GM21423 (cell line): Measurements from ENCODE around the gene POP7.
"Not testable (repeated sequence)": the region's sequence is repeated elsewhere in the genome, so short reads cannot be mapped to it uniquely, and the experiment has no call there.

ENCODE experiments used
- ATAC-seq: cut with Tn5 transposase; IDR thresholded peaks from one replicate; pipeline ENCODE4 v1.9.1; 2021; ENCODE audit warnings: mild to moderate bottlenecking, moderate library complexity; ENCODE audit not compliant: unreplicated experiment

The POP7 gene

DNA sequence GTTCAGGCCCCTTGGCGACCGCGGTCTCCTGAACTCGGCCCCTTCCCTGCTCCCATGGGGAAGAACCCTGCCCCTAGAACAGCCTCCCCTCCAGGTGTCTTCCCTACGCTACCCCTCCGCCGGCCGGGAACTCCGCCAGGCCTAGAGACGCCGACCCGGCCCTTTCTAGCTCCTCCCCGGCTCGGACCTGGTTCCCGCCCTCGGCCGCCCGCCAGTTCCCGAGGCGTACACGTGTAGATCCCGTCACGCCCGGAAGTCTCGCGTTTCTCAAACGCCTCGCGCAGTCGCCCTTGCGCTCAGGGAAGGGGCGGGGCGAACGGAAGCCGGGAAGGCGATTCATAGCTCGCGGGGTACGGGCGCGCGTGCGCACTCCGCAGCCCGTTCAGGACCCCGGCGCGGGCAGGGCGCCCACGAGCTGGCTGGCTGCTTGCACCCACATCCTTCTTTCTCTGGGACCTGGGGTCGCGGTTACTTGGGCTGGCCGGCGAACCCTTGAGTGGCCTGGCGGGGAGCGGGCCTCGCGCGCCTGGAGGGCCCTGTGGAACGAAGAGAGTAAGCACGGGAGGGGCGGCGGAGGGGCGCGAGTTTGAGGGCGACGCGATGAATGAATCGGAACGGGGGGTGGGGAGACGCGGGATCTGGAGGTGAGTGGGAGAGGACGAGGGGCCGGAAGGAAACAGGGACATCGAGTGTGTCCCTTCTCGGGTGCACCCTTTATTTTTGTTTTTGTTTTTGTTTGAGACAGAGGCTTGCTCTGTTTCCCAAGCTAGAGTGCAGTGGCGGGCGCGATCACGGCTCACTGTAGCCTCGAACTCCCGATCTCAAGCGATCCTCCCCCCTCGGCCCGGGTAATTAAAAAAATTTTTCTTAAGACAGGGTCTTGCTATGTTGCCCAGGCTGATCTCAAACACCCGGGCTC lies at the start of gene POP7:
POP7 (plus strand) TSS at position 369 of the 919 bp plus-strand sequence. CDS start 710 bp downstream, outside the sequence.
- peak; percentile 91 for ATAC-seq

DNA sequence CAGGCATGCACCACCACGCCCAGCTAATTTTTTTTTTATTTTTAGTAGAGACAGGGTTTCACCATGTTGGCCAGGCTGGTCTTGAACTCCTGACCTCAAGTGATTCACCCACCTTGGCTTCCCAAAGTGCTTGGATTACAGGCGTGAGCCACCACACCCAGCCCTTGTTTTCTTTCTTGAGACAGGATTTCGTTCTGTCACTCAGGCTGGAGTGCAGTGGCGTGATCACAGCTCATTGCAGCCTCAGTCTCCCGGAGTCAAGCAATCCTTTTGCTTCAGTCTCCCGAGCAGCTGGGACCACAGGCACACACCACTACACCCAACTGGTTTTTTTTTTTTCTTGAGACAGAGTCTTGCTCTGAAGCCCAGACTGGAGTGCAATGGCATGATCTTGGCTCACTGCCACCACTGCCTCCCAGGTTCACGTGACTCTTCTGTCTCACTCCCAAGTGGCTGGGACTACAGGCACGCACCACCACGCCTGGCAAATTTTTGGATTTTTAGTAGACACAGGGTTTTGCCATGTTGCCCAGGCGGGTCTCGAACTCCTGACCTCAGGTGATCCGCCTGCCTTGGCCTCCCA lies 43.6 kb upstream of the POP7 start:
- ATAC-seq: not testable (repeated sequence)

DNA sequence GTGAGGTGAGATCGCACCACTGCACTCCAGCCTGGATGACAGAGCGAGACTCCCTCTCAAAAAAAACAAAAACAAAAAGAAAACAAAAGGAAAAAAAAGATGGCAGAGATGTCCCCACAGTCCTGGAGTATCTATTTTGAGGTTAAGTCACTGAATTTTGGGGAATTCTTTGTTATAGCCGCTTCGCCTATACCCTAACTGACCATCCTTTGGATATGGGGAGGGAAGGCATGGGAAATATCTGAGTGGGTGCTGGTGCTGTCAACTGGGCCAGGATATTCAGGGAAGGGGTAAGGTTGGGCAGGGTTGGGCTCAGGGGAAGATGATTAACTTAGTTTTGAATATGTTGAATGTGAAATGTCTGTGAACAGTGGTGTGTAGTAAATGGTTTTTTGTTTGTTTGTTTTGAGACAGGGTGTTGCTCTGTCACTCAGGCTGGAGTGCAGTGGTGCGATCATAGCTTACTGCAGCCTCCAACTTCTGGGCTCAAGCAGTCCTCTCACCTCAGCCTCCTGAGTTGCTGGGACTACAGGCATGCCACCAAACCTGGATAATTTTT lies 40.7 kb upstream of the POP7 start:
- ATAC-seq: no peak

DNA sequence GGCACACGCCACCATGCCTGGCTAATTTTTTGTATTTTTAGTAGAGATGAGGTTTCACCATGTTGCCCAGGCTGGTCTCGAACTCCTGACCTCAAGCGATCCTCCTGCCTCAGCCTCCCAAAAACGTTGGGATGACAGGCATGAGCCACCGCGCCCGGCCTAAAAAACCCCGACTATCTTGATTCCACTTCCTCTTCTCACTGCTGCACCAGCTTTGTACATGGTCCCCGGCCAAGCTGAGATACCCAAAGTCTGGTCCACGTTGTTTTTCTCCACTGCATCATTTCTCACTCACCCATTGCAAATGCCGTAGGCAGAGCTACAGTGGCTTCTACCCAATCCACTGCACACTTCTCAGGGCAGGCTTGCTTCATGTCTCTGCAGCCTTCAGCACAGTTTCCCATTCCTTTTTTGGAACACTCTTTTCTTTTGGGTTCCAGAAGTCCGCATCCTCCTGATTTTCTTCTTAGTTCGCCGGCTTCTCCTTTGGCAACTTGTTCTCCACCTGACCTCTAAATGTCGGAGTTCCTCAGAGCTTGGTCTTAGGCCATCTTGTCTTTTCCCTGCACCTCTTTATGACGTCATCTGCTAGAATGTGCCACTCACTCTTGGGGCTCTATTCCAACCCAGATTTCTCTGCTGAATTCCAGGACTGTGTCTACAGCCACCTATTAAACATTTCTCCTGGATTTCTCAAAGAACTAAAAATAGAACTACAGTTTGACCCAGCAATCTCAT lies 38.4 kb upstream of the POP7 start:
- no peak for ATAC-seq

DNA sequence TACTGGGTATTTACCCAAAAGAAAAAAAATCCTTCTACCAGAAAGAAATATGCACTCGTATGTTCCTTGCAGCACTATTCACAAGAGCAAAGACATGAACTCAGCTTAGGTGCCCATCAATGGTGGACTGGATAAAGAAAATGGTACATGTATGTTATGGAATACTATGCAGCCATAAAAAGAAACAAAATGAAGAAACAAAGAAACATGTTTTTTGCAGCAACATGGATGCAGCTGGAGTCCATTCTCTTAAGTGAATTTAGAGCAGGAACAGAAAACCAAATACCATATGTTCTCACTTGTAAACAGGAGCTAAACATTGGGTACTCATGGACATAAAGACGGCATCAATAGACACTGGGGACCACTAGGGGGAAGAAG lies 37.9 kb upstream of the POP7 start:
- ATAC-seq: no peak

DNA sequence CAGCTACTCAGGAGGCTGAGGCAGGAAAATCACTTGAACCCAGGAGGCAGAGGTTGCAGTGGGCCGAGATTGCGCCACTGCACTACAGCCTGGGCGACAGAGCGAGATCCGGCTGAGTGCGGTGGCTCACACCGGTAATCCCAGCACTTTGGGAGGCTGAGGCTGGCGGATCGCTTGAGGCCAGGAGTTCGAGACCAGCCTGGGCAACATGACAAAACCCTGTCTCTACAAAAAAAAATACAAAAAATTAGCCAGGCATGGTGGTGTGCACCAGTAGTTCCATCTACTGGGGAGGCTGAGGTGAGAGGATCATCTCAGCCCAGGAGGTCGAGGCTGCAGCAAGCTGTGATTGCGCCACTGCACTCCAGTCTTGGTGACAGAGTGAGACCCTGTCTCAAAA lies 36.8 kb upstream of the POP7 start:
- ATAC-seq: not testable (repeated sequence)

DNA sequence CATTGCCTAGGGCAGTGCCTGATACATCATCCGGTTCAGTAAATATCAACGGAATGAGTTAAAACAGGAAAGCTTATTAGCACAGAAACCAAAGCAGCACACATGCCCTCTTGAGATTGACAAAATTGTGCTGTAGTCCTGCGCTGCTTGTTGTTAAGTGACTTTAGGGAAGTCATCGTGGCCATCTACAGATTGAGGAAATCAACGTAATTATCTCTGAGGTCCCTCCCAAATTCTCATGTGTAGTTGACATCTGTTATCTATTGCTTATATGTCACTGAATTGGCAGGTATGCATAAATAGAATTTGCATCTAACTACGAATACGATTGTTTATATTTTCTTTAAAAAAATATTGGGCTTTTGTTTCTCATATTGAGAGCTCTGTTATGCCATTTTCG lies 35.8 kb upstream of the POP7 start:
- no peak for ATAC-seq

DNA sequence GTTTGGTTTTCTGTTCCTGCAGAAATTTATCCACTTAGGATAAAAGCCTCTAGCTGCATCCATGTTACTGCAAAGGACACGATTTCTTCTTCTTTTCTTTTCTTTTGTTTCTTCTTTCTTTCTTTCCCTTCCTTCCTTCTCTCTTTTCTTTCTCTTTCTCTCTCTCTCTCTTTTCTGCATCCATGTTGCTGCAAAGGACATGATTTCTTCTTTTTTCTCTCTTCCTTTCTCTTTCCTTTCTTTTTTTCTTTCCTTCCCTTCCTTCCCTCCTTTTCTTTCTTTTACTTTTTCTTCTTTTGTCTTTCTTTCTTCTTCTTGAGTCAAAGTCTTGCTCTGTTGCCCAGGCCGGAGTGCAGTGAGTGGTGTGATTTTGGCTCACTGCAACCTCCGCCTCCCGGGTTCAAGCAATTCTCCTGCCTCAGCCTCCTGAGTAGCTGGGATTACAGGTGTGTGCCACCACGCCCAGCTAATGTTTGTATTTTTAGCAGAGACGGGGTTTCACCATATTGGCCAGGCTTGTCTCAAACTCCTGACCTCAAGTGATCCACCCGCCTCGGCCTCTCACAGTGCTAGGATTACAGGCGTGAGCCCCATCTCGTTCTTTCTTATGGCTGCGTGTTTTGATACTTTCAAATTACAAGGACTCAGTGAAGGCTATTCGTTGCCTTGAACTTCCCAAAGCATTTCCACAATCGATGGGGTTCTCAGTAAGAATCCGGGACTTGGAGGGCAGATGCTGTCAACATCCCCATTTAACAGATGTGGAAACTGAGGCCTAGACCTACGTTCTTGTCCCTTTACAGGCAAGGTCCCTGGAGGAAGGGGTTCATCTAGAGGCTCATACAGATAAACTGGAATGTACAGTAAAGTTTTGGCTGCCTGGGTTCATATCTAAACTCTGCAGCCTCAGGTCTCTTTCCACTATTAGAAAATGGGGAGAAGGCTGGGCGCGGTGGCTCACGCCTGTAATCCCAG lies 34.3 kb upstream of the POP7 start:
- no peak for ATAC-seq

DNA sequence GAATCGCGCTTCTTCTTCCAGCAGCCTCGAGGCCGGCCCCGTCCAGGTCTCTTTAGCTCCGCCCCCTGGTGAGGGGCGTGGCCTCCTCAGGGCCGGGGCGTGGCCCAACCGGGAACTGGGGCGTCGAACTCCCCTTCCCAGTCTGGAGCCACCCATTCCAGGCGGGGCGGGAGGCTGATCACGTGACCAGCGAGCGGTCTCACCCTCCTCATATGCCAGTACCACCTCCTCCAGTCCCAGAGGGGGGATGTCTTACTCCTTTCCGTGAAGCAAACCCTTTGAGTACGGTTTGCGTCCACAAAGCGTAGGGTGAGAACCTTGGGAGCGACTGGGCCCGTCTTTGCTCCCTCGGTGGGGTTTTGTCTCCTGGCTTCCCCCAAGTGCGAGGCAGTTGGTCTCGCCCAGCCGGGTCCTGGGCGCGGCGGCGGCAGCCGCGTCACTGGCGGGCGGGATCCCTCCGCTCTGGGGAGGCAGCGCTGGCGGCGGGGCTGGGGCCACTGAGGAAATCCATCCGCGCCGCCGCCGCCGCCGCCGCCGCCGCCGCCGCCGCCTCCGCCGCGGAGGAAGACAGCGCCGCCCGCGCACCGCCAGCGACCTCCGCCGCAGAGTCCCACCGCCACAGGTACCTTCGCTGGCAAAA lies 32.5 kb upstream of the POP7 start, which contains the start of gene GNB2:
GNB2 (plus strand) TSS at position 439 of the 640 bp plus-strand sequence. CDS start 2,526 bp downstream, outside the sequence.
- ATAC-seq: peak; percentile 59

DNA sequence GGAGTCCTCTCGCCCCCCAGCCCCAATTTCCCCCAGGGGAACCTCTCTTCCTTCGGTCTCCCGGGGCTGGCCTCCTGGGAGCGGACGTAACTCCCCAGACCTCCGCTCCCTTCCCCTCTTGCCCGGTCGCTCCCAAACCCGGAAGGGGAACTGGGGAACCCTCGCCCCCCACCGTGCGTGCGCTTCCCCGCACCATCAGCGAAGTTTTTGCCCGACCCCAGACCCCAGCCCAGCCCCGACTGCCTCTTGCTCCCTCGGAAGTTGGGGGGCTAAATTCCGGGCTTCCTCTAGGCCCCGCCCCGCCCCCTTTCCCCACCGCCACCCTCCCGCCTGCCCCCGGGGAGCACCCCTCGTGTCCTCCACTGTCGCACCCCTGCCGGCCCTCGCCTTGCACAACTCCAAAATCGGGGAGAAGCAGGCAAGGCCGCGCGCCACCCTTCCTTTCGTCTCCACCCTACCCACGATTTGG lies 31.9 kb upstream of the POP7 start:
- ATAC-seq: peak; percentile 5

DNA sequence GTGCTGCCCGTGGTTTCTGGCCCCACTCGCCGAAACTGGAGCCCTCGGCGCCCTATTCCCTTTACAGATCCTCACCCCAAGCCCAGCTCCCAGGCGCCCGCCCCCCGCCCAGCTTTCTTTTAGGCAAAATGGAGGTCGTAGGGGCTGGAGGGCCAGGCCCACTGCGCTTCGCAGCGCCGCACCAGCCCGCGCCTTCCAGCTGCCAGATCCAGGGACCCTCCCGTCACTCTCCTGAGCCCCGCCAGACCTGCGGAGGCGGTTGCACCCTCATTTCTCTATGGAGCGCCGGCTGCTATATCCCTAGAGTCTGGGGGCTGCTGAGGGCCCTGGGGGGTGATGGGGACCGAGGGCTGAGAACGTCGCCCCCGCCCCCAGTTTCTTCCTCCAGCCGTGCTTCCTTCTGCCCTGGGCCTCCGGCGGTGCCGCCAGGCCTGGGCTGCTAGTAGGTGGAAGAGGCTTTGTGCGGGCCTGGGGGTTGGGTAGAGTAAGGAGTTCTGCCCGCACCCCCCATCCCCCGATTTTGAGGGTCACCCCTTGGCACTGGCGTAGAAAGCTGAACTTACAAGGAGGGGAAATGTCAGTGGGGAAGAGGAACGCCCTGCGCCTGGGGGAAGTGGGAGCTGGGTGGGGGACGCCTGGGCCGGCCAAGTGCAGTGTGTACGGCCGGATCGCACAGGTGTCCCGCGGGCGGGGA lies 31.4 kb upstream of the POP7 start:
- ATAC-seq: no peak

DNA sequence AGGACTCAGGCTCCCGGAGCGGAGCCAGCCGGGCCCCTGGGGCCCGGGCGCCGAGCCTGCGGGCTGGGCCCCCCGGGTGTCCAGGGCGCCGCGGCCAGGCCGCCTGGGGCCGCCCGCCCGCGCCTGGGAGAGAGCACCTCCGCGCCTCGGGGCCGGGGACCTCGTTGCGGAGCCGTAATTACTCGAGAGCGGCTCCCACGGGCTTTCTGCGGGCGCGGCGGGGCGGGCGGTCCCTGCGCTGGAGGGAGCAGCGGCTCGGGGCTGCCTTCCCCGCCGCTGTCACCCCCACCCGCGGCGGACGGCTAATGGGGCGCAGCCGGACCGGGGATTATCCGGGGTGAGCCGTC lies 30.8 kb upstream of the POP7 start:
- no peak for ATAC-seq

DNA sequence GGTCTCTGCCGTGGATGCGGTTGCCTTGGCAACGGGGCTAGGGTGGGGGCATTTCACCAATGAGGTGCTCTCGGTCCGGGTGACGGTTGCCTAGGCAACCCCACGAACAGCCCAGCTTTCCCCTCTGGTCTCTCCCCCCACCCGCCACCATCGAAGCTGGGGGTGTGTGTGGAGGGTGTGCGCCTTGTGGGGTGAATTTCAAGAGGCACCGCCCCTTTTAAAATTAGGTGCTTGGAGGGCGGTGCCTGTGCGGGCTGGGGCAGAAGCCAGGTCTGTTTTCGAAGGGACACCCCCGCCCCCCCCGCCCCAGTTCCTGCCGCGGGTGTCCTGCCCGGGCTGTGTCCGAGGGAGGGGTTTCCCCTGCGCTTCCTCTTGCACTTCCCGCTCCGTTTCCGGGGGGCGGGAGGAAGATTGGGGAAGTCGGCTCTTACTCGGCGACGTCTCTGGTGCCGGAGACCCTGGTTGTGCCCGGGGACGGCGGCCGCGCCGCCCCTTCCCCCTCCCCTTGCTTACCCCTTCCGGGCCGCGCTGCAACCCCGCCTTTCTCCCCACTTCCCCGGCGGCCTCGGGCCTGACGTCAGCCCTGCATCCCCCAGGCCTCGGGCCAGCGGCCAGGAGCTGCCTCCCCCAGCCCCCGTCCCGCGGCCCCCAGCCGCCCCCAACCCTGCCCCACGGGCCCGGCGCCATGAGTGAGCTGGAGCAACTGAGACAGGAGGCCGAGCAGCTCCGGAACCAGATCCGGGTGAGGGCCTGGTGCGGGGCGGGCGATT lies 30.2 kb upstream of the POP7 start:
- ATAC-seq: no peak

DNA sequence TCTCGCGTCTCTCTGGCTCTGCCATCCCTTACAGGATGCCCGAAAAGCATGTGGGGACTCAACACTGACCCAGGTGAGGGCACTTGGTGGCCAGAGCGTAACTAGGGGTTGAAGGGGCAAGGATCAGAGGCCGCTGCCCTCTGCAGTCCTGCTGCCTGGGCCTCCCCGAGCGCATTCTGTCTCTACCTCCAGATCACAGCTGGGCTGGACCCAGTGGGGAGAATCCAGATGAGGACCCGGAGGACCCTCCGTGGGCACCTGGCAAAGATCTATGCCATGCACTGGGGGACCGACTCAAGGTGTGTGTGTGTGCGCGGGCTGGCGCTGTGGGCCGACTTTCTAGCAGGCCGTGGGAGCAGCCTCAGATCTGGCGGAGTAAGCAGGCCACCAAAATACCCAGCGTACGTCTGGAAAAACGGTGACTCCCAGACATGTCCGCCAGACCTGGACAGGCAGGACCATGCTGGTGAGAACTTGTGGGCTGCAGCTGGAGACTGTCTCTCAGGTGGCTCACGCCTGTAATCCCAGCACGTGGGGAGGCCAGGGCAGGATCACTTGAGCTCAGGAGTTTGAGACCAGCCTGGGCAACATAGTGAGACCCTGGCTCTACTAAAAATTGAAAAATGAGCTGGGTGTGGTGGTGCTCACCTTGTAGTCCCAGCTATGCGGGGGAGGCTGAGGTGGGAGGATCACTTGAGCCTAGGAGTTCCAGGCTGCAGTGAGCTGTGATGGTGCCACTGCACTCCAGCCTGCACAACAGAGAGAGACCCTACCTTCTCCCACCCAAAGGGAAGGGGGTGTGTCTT lies 29.2 kb upstream of the POP7 start:
- ATAC-seq: no peak

DNA sequence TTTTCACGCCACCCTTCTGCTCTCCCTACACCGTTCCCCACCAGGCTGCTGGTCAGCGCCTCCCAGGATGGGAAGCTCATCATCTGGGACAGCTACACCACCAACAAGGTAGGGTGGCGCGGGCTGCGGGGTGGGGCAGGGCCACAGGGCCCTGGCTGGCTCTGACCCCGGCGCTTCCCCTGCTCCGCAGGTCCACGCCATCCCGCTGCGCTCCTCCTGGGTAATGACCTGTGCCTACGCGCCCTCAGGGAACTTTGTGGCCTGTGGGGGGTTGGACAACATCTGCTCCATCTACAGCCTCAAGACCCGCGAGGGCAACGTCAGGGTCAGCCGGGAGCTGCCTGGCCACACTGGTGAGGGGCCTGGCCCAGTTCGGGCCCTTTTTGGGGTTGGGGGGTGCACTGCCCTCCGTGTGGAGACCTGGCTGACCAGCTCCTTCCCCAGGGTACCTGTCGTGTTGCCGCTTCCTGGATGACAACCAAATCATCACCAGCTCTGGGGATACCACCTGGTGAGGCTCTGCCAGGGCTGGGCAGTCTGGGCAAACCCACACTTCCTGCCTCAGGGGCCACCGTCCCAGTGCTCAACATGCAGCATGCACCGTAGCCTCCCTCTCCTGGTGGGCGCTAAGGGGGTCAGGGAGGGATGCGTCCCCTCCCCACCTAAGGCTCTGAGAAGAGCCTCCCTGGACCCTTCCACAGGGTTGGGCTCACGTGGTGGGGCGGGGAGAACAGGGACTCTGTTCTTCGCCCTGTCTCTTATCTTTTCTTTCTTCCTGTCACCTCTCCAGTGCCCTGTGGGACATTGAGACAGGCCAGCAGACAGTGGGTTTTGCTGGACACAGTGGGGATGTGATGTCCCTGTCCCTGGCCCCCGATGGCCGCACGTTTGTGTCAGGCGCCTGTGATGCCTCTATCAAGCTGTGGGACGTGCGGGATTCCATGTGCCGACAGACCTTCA lies 28.3 kb upstream of the POP7 start:
- no peak for ATAC-seq

DNA sequence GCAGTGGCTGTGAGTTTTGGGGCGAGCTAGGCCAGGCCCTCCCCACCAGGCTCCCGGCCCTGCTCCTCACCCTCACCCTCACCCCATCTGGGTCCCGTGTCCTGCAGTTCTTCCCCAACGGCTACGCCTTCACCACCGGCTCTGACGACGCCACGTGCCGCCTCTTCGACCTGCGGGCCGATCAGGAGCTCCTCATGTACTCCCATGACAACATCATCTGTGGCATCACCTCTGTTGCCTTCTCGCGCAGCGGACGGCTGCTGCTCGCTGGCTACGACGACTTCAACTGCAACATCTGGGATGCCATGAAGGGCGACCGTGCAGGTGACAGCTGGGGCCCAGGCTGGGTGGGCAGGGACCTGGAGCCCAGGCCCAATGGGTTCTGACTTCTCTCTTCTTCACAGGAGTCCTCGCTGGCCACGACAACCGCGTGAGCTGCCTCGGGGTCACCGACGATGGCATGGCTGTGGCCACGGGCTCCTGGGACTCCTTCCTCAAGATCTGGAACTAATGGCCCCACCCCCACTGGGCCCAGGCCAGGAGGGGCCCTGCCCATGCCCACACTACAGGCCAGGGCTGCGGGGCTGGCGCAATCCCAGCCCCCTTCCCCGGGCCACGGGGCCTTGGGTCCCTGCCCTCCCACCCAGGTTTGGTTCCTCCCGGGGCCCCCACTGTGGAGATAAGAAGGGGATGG lies 27.5 kb upstream of the POP7 start:
- ATAC-seq: no peak
